HCT116 (cell line): ENCODE data around the gene SMARCE1.

ENCODE experiments used
- EZH2phosphoT487 ChIP-seq: fragments of 200-600 bp; IDR thresholded peaks from 2 replicates; pipeline ENCODE4 v1.6.1; 2018; ENCODE audit warnings: antibody characterized with exemption, borderline replicate concordance
- TCF7L2 ChIP-seq: IDR thresholded peaks from 2 replicates; pipeline ENCODE4 v1.7.0; 2011; ENCODE audit warnings: borderline replicate concordance, inconsistent platforms; ENCODE audit not compliant: insufficient read depth, insufficient read length; ENCODE audit errors: extremely low read depth

- TF ChIP-seq TCF7L2 = no peak
- TF ChIP-seq EZH2phosphoT487 = no peak
Measured at GRCh38 chr17:40633871-40634270, 13.7 kb downstream of the SMARCE1 start.
